ENCODE measurements around the gene IFIT5. TPM values are rescaled to one million over a fixed set of nuclear protein-coding genes. Genes with fewer than 3 reads are reported as not detected.
"Not testable (repeated sequence)": the region's sequence is repeated elsewhere in the genome, so short reads cannot be mapped to it uniquely, and the experiment has no call there.

IFIT5 gene
- total RNA-seq, 1 donor from 2014 or later: 8.1 TPM

DNA sequence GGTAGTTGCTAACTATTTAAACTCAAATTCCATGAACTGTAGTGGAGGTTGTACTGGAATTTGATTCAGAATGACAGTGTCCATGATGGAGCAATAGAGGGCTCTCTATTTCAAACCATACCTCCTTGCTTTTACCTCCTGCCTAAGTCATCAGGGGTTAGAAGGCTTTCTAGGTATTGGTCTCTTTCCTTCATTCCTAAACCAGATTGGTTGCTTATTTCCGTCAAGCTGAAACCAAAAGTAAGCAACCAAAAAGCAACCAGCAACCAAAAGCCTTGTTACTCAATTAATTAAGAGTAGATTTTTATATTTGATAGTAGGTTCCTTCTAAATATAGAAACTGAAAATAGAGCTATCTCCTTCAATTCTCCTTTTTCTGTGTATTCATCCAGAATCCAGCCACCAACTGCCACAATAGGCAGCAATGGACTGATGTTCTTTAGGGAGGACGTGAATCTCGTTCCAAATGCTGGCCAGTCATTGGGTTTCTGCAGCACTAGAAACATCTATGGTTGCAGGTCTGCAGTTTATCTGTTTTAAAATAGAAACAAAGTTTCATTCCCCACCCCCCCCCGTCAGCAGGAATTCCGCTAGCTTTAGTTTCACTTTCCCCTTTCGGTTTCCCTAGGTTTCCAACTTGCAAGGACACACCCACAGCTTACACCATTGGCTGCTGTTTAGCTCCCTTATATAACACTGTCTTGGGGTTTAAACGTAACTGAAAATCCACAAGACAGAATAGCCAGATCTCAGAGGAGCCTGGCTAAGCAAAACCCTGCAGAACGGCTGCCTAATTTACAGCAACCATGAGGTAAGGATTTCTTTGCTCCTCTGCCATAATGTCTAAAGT, 22.2 kb upstream of the IFIT5 start, which contains the start of gene IFIT1:
Gene IFIT1 (plus strand): TSS at position 717 of the 850 bp plus-strand sequence. CDS start 90 bp downstream, at position 807.
- ATAC-seq (peak; percentile 95), DNase-seq (no peak)
- intact Hi-C loops (cut with micrococcal nuclease): no loop called here

DNA sequence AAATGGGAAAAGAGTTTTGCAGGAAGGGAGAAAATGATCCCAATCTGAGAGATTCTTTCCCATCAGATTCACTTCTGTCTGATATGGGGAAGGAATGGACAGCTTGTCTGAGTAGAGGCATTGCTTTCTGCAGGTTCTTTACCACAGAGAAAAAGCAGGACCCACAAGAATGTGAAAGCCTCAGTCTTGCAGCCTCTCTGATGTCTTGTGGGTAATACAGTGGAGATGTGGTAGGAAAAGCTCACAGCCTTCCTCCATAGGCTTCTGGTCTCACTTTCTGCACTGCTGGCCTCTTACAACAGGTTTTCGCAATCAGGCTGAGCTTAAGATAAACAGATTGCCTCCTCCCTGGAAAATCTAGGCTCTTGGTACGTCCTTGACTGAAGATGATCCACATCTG, 21.4 kb upstream of the IFIT5 start:
- no peak for DNase-seq
- ATAC-seq: peak; percentile 71
- intact Hi-C loops (cut with micrococcal nuclease): no loop called here

DNA sequence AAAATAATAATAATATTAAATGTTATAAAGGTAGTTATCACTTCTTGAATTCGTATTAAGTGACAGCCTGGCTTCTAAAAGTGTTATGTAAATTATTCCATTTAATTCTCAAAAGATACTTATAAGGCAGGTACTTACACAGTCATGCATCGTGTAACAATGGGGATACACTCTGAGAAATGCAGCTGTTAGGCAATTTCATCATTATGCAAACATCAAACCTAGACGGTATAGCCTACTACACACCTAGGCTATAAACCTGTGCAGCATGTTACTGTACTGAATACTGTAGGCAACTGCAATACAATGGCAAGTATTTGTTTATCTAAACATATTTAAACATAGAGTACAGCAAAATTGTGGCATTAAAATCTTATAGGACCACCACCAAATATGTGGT, 20.5 kb upstream of the IFIT5 start:
- no peak for DNase-seq
- intact Hi-C loops (cut with micrococcal nuclease): no loop called here
- no peak for ATAC-seq

DNA sequence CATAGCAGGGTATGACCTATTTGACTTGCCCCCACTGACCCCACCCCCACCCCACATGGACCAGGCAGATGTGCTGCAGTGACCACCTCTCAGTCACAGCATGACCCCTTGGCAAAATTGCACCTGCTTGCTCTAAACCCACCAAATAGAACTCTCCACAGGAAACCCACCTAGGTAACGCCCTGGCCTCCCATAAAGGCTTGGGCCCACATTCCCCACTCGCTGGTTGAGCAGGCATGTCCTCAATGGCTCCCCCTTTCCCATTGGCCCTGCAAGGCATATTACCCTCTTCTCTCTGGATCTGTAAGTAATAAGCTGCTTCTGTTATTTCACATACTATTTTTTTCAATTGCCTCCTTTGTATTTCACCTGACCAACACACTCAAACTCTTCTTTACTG, 19.2 kb upstream of the IFIT5 start:
- intact Hi-C loops (cut with micrococcal nuclease): no loop called here
- no peak for DNase-seq
- ATAC-seq: no peak

DNA sequence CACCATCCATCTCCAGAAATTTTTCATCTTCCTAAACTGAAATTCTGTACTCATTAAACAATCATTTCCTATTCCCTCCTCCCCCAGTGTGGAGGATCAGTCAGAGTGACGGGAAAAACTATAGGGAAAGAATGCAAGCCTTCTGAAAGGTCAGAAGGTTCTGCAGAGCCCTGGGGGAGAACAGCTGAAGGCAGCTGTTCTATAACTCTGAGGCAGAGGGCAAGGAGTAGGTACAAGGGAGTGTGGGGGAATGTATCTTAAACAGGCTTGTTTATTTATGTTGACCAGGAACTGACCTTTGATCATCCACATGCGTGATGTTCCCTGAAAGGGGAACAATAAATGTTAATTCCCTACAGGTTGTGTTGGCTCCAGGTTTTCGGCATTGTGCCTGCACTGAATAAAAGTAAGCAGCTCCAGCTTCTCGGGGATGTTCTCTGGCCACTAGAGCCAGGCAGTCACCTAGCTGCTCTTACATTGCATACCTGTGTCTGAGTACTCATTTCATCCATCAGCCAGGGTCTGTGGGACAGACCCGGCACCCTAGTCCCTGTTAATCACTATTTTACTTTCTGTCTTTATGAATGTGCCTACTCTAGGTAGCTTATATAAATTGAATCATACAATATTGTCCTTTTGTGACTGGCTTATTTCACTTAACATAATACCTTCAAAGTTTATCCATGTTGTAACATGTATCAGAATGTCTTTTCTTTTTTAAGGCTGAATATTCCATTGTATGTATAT, 16.2 kb upstream of the IFIT5 start:
- ATAC-seq: no peak
- intact Hi-C loops (cut with micrococcal nuclease): no loop called here
- DNase-seq: no peak

DNA sequence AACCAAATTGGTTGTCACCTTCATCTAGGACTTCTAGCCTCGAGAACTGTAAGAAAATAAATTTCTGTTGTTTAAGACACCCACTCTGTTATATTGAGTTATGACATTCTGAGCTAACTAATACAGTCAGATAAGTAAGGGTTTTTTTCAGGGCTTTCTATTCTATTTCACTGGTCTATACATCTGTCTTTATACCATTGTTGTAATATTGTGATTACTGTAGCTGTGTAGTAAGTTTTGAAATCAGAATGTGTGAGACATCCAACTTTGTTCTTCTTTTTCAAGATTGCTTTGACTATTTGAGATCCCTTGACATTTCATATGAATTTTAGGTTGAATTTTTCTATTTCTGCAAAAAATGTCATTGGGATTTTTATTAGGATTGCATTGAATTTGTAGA, 14.4 kb upstream of the IFIT5 start:
- ATAC-seq (no peak), DNase-seq (no peak)
- intact Hi-C loops (cut with micrococcal nuclease): no loop called here

DNA sequence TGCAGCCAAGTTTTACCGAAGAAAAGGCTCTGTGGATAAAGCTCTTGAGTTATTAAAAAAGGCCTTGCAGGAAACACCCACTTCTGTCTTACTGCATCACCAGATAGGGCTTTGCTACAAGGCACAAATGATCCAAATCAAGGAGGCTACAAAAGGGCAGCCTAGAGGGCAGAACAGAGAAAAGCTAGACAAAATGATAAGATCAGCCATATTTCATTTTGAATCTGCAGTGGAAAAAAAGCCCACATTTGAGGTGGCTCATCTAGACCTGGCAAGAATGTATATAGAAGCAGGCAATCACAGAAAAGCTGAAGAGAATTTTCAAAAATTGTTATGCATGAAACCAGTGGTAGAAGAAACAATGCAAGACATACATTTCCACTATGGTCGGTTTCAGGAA, 11.3 kb upstream of the IFIT5 start:
- intact Hi-C loops (cut with micrococcal nuclease): no loop called here
- ATAC-seq (no peak), DNase-seq (no peak)

DNA sequence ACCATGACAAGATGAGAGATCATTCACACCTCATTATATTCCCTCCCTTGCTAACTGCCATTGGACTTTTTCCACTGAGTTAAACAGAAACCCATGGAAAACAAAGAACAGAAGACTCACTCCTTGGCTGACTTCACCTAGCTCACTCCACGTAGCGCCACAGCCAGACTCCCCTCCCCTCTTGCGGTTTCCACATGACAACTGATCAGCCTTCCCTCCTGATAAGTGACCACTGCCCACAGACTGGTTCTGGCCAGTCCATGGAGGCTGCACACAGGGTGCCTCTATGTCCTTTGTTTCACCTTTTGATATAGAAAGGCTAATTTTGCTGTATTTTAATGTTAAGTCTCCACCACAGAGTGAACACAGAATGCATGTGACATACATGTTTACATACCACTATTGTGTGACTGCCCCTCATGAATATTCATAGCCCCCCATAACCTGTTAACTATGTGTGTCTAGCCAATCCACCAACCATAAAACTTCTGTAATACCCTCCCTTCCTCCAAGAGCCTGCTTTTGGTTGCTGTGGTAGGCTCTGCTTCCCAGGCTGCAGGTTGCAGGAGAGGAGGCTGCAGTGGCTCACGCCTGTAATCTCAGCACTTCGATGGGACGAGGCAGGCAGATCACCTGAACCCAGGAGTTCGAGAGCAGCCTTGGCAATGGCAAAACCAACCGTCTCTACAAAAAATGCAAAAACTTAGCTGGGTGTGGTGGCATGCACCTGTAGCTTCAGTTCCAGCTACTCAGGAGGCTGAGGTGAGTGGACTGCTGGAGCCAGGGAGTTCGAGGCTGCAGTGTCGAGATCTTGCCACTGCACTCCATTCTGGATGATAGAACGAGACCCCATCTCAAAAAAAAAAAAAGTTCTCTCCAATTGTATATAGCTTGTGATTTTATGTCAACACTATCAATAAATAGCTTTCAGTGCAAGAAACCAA, 10.0 kb upstream of the IFIT5 start:
- DNase-seq (no peak), ATAC-seq (no peak)
- intact Hi-C loops (cut with micrococcal nuclease): no loop called here

DNA sequence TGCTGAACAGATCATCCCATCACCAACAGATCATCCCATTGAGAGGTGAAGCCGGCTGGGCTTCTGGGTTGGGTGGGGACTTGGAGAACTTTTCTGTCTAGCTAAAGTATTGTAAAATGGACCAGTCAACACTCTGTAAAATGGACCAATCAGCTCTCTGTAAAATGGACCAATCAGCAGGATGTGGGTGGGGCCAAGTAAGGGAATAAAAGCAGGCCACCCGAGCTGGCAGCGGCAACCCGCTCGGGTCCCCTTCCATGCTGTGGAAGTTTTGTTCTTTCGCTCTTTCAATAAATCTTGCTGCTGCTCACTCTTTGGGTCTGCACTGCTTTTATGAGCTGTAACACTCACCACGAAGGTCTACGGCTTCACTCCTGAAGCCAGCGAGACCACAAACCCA, 8.2 kb upstream of the IFIT5 start:
- ATAC-seq; DNase-seq; intact Hi-C loops (cut with micrococcal nuclease): not testable (repeated sequence)

DNA sequence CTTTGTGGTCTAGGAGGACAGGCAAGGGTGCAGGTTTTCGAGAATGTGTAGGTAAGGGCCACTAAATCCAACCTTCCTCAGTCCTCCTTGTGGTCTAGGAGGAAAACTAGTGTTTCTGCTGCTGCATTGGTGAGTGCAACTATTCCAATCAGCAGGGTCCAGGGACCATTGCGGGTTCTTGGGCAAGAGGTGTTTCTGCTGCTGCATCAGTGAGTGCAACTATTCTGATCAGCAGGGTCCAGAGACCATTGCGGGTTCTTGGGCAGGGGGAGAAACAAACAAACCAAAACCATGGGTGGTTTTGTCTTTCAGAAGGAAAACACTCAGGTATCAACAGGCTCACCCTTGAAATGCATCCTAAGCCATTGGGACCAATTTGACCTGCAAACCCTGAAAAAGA, 6.6 kb upstream of the IFIT5 start:
- DNase-seq; ATAC-seq; intact Hi-C loops (cut with micrococcal nuclease): not testable (repeated sequence)

DNA sequence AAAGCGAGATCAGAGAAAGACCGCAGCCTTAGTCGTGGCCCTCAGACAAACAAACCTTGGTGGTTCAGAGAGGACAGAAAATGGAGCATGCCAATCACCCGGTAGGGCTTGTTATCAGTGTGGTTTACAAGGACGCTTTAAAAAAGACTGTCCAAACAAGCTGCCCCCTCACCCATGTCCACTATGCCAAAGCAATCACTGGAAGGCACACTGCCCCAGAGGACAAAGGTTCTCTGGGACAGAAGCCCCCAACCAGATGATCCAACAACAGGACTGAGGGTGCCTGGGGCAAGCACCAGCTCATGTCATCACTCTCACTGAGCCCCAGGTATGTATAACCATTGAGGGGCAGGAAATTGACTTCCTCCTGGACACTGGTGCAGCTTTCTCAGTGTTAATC, 5.1 kb upstream of the IFIT5 start:
- DNase-seq; ATAC-seq; intact Hi-C loops (cut with micrococcal nuclease): not testable (repeated sequence)

DNA sequence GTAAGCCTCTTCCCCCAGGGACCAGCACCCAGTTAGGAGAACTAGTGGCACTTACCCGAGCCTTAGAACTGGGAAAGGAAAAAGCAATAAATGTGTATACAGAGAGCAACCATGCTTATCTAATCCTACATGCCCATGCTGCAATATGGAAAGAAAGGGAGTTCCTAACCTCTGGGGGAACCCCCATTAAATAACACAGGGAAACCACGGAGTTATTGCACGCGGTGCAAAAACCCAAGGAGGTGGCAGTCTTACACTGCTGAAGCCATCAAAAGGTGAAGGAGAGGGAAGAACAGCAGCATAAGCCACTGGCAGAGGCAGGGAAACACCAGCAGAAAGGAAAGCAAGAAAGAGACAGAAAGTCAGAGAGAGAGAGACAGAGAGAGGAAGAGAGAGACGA, 3.8 kb upstream of the IFIT5 start:
- intact Hi-C loops (cut with micrococcal nuclease); DNase-seq; ATAC-seq: not testable (repeated sequence)

DNA sequence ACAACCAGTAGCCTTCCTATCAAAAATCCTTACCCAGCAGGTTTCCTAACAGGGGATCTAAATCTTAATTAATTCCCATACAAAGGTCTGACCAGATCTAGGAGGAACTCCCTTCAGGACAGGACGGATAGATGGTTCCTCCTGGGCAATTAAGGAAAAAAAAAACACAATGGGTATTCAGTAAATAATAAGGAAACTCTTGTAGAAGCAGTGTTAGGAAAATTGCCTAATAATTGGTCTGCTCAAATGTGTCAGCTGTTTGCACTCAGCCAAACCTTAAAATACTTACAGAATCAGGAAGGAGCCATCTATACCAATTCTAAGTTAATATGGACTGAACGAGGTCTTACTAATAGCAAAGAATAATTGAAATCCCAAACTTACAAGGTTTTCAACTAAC, 3.2 kb upstream of the IFIT5 start:
- intact Hi-C loops (cut with micrococcal nuclease); DNase-seq: not testable (repeated sequence)

DNA sequence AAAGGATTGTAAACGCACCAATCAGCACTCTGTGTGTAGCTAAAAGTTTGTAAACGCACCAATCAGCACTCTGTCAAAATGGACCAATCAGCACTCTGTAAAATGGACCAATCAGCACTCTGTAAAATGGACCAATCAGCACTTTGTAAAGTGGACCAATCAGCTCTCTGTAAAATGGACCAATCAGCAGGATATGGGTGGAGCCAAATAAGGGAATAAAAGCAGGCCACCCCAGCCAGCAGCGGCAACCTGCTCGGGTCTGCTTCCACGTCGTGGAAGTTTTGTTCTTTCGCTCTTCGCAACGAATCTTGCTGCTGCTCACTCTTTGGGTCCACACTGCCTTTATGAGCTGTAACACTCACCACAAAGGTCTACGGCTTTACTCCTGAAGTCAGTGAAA, 2.1 kb upstream of the IFIT5 start:
- ATAC-seq; DNase-seq; intact Hi-C loops (cut with micrococcal nuclease): not testable (repeated sequence)

More for the DNA sequence above, 3.2 kb upstream of the IFIT5 start:
- not testable (repeated sequence) for ATAC-seq

DNA sequence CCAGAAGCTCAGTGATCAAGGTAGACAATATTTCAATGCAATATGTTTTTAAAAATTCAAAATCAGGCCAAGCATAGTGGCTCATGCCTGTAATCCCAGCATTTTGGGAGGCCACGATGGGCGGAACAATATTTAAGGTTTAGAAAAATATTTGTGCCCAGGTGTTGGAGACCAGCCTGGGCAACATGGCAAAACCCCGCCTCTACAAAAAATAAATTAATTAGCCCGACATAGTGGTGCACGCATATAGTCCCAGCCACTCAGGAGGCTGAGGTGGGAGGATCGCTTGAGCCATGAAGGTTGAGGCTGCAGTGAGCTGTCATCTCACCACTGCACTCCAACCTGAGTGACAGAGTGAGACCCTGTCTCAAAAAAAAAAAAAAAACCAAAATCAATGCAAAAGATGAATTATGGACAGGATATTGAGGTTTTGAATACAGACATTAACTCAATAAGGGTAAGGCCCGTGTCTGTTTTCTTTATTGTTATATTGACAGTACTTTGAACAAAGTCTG, 913 bp upstream of the IFIT5 start:
- no peak for ATAC-seq
- DNase-seq: no peak
- intact Hi-C loops (cut with micrococcal nuclease): no loop called here

DNA sequence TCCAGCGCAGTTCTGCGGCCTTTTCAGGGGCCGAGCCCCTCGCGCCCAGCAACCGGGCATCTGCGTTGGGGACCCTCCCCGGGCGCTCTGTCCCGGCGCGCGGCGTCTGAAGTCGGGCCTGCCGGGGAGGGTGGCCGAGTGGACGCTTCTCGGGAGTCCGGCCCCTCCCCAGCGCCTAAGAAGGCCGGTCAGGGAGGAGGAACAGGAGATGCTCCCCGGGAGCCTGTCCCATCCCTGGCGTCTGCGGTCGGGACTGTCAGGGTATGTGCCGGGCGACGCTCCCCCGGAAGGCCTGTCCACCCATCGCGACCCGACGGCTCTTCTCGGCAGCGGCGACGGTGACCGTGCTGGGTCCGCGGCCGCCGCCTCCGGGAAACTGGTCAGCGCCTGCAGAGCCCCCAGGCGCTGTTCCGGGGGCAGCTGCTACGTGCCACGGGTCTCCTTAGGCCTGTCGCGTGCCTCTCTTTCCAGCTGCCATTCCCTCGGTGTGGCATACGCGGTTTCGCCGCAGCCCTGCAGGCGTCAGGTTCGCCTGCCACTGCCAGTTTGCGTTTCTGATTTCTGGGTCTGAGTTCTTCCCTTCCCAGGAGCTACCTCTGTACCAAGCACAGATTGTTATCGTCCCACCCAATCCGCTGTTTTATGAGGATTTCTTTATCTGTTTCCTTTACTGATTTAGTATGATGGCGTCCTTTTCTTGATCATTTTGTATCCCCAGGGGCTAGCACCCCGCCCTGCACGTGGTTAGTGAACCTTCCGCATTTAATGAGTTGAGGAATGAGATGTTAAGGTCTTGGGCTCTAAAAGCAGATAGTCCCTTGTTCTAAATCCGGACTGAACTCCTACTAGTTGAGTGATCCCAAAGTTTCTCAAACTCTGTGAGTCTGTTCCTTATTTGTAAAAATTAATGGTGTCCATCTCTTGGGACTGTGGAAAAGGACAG, 782 bp downstream of the IFIT5 start:
- DNase-seq (peak; percentile 70), ATAC-seq (peak; percentile 79)
- intact Hi-C loops (cut with micrococcal nuclease): no loop called here

DNA sequence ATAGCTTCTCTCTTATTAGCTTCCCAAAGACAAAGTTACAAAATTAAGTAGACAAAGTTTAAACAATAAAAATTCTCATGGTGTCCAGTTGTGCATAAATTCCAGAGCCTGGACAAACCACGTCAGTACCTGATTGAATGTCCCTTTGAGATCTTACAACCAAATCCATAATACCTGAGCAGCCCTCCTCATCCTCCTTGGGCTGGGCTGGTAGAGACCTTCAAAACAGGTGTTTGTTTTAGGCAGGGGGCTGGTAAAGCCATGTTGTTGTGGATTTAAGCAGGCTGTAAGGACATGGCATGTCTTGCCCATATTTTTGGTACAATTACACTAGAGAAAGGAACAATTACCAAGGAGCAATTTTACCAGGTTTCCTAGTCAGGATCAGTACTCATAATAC, 2.1 kb downstream of the IFIT5 start:
- DNase-seq: no peak
- ATAC-seq: no peak
- intact Hi-C loops (cut with micrococcal nuclease): no loop called here

DNA sequence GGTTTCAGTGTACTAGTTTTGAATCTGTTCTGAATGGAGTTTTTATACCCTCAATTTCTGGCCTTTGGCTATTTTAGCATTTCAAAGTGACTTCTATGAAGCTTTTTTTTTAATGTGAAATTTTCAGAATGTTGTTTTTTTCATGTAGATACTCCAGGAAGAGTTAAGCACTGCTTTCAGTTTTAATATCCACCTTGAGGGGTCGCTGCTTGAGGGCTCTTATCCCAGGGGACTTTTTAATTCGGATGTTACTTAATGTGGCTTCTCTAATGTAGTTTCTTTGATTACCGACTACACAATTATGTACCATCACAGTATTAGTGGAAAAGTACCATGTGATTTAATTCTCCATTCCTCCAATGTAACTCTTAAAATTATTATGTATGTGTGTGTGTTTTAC, 5.2 kb downstream of the IFIT5 start:
- ATAC-seq: no peak
- DNase-seq: no peak
- intact Hi-C loops (cut with micrococcal nuclease): no loop called here

Data from left ventricle myocardium superior (tissue), 1 donor.